ENCODE measurements around the gene MTX2. TPM values are rescaled to one million over a fixed set of nuclear protein-coding genes. Genes with fewer than 3 reads are reported as not detected.
A peak's percentile ranks its signal among the peaks of the same experiment; 100 is the strongest.

The MTX2 gene
- total and polyA plus RNA-seq, 9 of the 15 experiments (the other 6 are each of a cell fraction or from before 2014, with no cell fraction given), result 38.1 to 170 (median 88.0) TPM

DNA sequence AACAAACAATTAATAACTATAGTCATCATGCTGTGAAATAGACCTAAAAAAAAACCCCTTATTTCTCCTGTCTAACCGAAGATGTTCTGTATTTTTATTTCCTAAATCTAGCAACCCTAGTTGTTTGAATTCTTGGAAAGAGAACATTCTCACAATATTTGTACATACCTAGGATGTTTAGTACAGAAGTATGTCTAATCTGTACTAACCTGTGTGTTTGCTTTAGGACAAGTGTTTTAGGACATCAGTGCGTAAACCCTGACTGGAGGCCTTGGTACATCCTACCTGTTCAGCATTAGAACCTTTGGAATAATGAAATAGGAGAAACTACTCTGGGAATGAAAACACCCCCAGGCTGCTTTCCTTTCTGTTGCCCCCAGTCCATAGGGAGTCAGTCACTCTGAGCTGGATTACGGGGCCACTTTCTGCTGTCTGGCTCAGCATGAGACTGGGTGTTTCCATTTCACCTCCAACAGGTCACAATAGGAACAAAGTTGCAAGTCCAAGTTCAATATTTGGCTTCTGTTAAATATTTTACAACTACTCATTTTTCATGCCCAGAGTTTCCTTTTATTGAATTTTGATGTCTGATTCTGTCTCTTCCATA is 114.7 kb downstream of the MTX2 start:
- H3K9me3 ChIP-seq (replicated peaks; ENCODE audit: control insufficient read depth, insufficient read depth, low read depth, low read length), result no peaks in the 10 kb centered on the region
- ATAC-seq, result no peak
- in situ Hi-C loops (cut with MboI) (no loop called here), intact Hi-C loops (cut with micrococcal nuclease) (loop anchor here (10.0 kb wide), 1 partner anchor 171 kb away; no protein-coding TSS in a partner anchor)
- CTCF ChIA-PET (ENCODE audit: low intra/inter-chr PET ratio), result no interaction called here
- H3K4me3 ChIP-seq, result no peak overlapping the region
- 0% methylated on average over 3 of the region's 3 CpGs for WGBS (ENCODE audit: insufficient coverage, low coverage, missing lambda C conversion rate)
- H3K27me3 ChIP-seq (ENCODE audit: control insufficient read depth in 2 of 2, insufficient read depth in 2 of 2, low read length in 2 of 2), result no peaks in the 10 kb centered on the region
- H3K4me1 ChIP-seq (replicated peaks in 1 of 2; ENCODE audit: control insufficient read depth in 2 of 2, insufficient read depth in 2 of 2, low read length in 2 of 2), result no peaks in the 10 kb centered on the region
- POLR2A ChIA-PET, result no interaction called here
- no peaks in the 10 kb centered on the region for H3K9me1 ChIP-seq (ENCODE audit: control insufficient read depth, insufficient read depth, low read length)
- peak; percentile 19 for FAIRE-seq
- no peaks in the 10 kb centered on the region for H4K20me1 ChIP-seq (replicated peaks; ENCODE audit: control insufficient read depth, insufficient read depth, low read length)
- no peak overlapping the region for H2AFZ ChIP-seq (ENCODE audit: low read depth, low read length)
- TF ChIP-seq ZNF121 (CRISPR knock-in tag; conservative IDR thresholded peaks at IDR 0.05) (no peak), CHCHD3 (CRISPR knock-in tag; IDR thresholded peaks at IDR 0.05) (no peak)
- H3K4me2 ChIP-seq (ENCODE audit: insufficient read depth, low read length), result no peak overlapping the region
- H3K36me3 ChIP-seq (ENCODE audit: control insufficient read depth, insufficient read depth, low read length), result no peaks in the 10 kb centered on the region
- no peak overlapping the region for H3K27ac ChIP-seq (ENCODE audit: extremely low read depth, low read depth, low read length)
- DNase-seq (ENCODE audit: extremely low read depth in 1 of 4, low spot score in 3 of 4), result no peak
- BruUV-seq (replicated peaks), result no TSS peak
- no peak overlapping the region for H3K9ac ChIP-seq (ENCODE audit: insufficient read depth in 1 of 2, low read depth in 2 of 2, low read length in 2 of 2)
- H3K79me2 ChIP-seq (ENCODE audit: control insufficient read depth, insufficient read depth, low read length), result no peaks in the 10 kb centered on the region

DNA sequence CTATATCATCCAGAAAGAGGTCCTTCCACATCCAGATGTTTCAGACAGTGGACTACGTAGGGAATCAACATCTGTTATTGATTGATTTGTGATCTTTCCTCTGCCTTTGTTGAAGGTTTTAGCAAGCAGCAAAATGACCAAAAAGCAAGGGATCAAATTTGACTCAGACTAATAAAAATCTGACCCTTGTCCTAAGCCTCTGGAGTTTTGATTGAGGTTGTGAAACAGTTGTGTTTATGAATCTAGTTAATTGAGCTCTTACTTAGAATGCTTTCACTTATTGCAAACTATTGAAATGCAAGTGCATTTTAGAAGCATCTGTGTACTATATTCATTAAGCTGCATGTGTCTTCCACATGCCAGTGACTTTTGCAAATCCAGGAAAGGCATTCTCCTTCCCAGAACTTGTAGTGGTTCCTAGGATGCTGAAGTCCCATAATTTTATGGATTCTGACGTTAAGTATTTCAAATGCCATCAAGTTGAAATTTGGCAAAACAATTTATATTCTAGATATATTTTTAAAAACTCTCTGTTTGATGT is 116.0 kb downstream of the MTX2 start:
- BruUV-seq (replicated peaks), result no TSS peak
- DNase-seq (ENCODE audit: extremely low read depth in 1 of 4, low spot score in 3 of 4) (no peak), ATAC-seq (no peak), FAIRE-seq (no peak)
- TF ChIP-seq TBL1XR1 (IDR thresholded peaks at IDR 0.05; ENCODE audit: low read length in 2 of 2), result no peak
- TF ChIP-seq, protein P1, sequence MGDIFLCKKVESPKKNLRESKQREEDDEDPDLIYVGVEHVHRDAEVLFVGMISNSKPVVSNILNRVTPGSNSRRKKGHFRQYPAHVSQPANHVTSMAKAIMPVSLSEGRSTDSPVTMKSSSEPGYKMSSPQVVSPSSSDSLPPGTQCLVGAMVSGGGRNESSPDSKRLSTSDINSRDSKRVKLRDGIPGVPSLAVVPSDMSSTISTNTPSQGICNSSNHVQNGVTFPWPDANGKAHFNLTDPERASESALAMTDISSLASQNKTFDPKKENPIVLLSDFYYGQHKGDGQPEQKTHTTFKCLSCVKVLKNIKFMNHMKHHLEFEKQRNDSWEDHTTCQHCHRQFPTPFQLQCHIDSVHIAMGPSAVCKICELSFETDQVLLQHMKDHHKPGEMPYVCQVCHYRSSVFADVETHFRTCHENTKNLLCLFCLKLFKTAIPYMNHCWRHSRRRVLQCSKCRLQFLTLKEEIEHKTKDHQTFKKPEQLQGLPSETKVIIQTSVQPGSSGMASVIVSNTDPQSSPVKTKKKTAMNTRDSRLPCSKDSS (IDR thresholded peaks at IDR 0.05; ENCODE audit: low read depth, partially characterized antibody), result no peak
- TF ChIP-seq MBD2 (IDR thresholded peaks at IDR 0.05; ENCODE audit: borderline replicate concordance, low read depth), result no peak
- TF ChIP-seq KLF1 (tag; IDR thresholded peaks at IDR 0.05), result no peak
- TF ChIP-seq ELF1 (tag; IDR thresholded peaks at IDR 0.05), result no peak
- H3K79me2 ChIP-seq (ENCODE audit: control insufficient read depth, insufficient read depth, low read length), result no peaks in the 10 kb centered on the region
- intact Hi-C loops (cut with micrococcal nuclease), result loop anchor here (10.0 kb wide), 1 partner anchor 170 kb away; no protein-coding TSS in a partner anchor
- H3K27me3 ChIP-seq (ENCODE audit: control insufficient read depth in 2 of 2, insufficient read depth in 2 of 2, low read length in 2 of 2), result 0 out of 5 replicates have a peak, but pooled peaks cover 0 to 3% of the 10 kb centered on the region in 2 experiments
- no peak overlapping the region for H3K4me3 ChIP-seq
- CTCF ChIA-PET (ENCODE audit: low intra/inter-chr PET ratio), result no interaction called here
- H3K36me3 ChIP-seq (ENCODE audit: control insufficient read depth, insufficient read depth, low read length), result no peaks in the 10 kb centered on the region
- POLR2A ChIA-PET, result no interaction called here
- no peaks in the 10 kb centered on the region for H4K20me1 ChIP-seq (replicated peaks; ENCODE audit: control insufficient read depth, insufficient read depth, low read length)
- no peaks in the 10 kb centered on the region for H3K9me1 ChIP-seq (ENCODE audit: control insufficient read depth, insufficient read depth, low read length)
- 2% methylated on average over 2 of the region's 2 CpGs for WGBS (ENCODE audit: insufficient coverage, low coverage, missing lambda C conversion rate)
- no peak overlapping the region for H3K27ac ChIP-seq (ENCODE audit: extremely low read depth, low read depth, low read length)
- H3K9me3 ChIP-seq (replicated peaks; ENCODE audit: control insufficient read depth, insufficient read depth, low read depth, low read length), result no peaks in the 10 kb centered on the region
- H2AFZ ChIP-seq (ENCODE audit: low read depth, low read length), result no peak overlapping the region
- H3K4me2 ChIP-seq (ENCODE audit: insufficient read depth, low read length), result no peak overlapping the region
- in situ Hi-C loops (cut with MboI), result no loop called here
- no peaks in the 10 kb centered on the region for H3K4me1 ChIP-seq (replicated peaks in 1 of 2; ENCODE audit: control insufficient read depth in 2 of 2, insufficient read depth in 2 of 2, low read length in 2 of 2)
- no peak overlapping the region for H3K9ac ChIP-seq (ENCODE audit: insufficient read depth in 1 of 2, low read depth in 2 of 2, low read length in 2 of 2)

All from K562 (cell line).